Middle frontal gyrus (tissue), 1 donor: ENCODE results near the gene PIGP.
"Not testable (repeated sequence)": the region's sequence is repeated elsewhere in the genome, so short reads cannot be mapped to it uniquely, and the experiment has no call there.

ENCODE experiments used
- DNase-seq: peaks from one replicate; pipeline ENCODE4 v3.0.0-alpha.2; 2015; ENCODE audit warnings: low spot score; ENCODE audit errors: extremely low spot score

Gene PIGP

GRCh38 chr21:37072988-37073416 lies at the start of gene PIGP, which contains the start of gene TTC3:
Gene PIGP (minus strand): TSS chr21:37073071. CDS start chr21:37072515, 556 bp downstream.
Gene TTC3 (plus strand): TSS chr21:37073254. CDS start chr21:37087258, 14,004 bp downstream.
- peak; percentile 92 for DNase-seq

- no peak for DNase-seq
Observed at GRCh38 chr21:37119421-37120218, 46.7 kb upstream of the PIGP start.

- DNase-seq = no peak
Observed at GRCh38 chr21:37118187-37118826, 45.4 kb upstream of the PIGP start.

- DNase-seq = no peak
Observed at GRCh38 chr21:37117204-37117603, 44.3 kb upstream of the PIGP start.

- not testable (repeated sequence) for DNase-seq
Observed at GRCh38 chr21:37116459-37116858, 43.6 kb upstream of the PIGP start.

- DNase-seq = not testable (repeated sequence)
Observed at GRCh38 chr21:37114301-37114700, 41.4 kb upstream of the PIGP start.

- not testable (repeated sequence) for DNase-seq
Observed at GRCh38 chr21:37111029-37111428, 38.2 kb upstream of the PIGP start.

- DNase-seq = no peak
Observed at GRCh38 chr21:37106998-37107397, 34.1 kb upstream of the PIGP start.

GRCh38 chr21:37102746-37103145 lies 29.9 kb upstream of the PIGP start:
- not testable (repeated sequence) for DNase-seq

GRCh38 chr21:37101384-37101783 lies 28.5 kb upstream of the PIGP start:
- DNase-seq = no peak

- DNase-seq = no peak
Observed at GRCh38 chr21:37100316-37100715, 27.4 kb upstream of the PIGP start.

- DNase-seq = no peak
Observed at GRCh38 chr21:37098751-37099150, 25.9 kb upstream of the PIGP start.

- no peak for DNase-seq
Observed at GRCh38 chr21:37095821-37096220, 22.9 kb upstream of the PIGP start.

- DNase-seq = no peak
Observed at GRCh38 chr21:37093977-37094376, 21.1 kb upstream of the PIGP start.

- DNase-seq = no peak
Observed at GRCh38 chr21:37088186-37088735, 15.4 kb upstream of the PIGP start.

GRCh38 chr21:37087188-37087587 lies 14.3 kb upstream of the PIGP start:
- no peak for DNase-seq

- no peak for DNase-seq
Observed at GRCh38 chr21:37085726-37086125, 12.9 kb upstream of the PIGP start.

- DNase-seq = no peak
Observed at GRCh38 chr21:37082856-37083528, 10.1 kb upstream of the PIGP start.

- DNase-seq = no peak
Observed at GRCh38 chr21:37082375-37082774, 9.5 kb upstream of the PIGP start.

- no peak for DNase-seq
Observed at GRCh38 chr21:37079211-37079824, 6.4 kb upstream of the PIGP start.

GRCh38 chr21:37077403-37077802 lies 4.5 kb upstream of the PIGP start:
- no peak for DNase-seq
